SK-N-SH (cell line): ENCODE data around the gene POLR3E.

ENCODE experiments used
- CTCF ChIP-seq: fragments of 200-600 bp; sonication (generic); IDR thresholded peaks from 2 replicates; pipeline ENCODE4 v1.6.1; 2017; ENCODE audit warnings: antibody characterized with exemption, mild to moderate bottlenecking, moderate library complexity
- SIN3A ChIP-seq: IDR thresholded peaks from 2 replicates; pipeline ENCODE4 v1.6.1; 2012; ENCODE audit warnings: low read depth, mild to moderate bottlenecking, low read length, moderate library complexity, borderline replicate concordance

- TF ChIP-seq SIN3A, result no peak
- no peak for TF ChIP-seq CTCF
Measured at GRCh38 chr16:22327446-22327775, 30.2 kb downstream of the POLR3E start.
